Measurements from ENCODE around the gene KLHL3. TPM values are rescaled to one million over a fixed set of nuclear protein-coding genes. Genes with fewer than 3 reads are reported as not detected.

The KLHL3 gene
- total RNA-seq, 1 experiment from 2014 or later: 0.58 TPM

GRCh38 chr5:137679910-137680309 is 56.0 kb downstream of the KLHL3 start:
- intact Hi-C loops (cut with micrococcal nuclease; ENCODE audit: unreplicated experiment): no loop called here
- ChIA-PET CTCF (no interaction called here), POLR2A (ENCODE audit: low non-redundant PET) (no interaction called here)
- H3K9me3 ChIP-seq (ENCODE audit: low read depth, low read length, poor library complexity, severe bottlenecking): no peaks in the 10 kb centered on the region
- H3K36me3 ChIP-seq (ENCODE audit: insufficient read depth, low read length, poor library complexity, severe bottlenecking): no peaks in the 10 kb centered on the region
- no TSS peak for BruUV-seq (replicated peaks)
- DNase-seq (ENCODE audit: low spot score): no peak
- TF ChIP-seq EZH2 (IDR thresholded peaks at IDR 0.05; ENCODE audit: borderline replicate concordance, low read depth, low read length, poor library complexity, severe bottlenecking): no peak
- TF ChIP-seq, protein P1, sequence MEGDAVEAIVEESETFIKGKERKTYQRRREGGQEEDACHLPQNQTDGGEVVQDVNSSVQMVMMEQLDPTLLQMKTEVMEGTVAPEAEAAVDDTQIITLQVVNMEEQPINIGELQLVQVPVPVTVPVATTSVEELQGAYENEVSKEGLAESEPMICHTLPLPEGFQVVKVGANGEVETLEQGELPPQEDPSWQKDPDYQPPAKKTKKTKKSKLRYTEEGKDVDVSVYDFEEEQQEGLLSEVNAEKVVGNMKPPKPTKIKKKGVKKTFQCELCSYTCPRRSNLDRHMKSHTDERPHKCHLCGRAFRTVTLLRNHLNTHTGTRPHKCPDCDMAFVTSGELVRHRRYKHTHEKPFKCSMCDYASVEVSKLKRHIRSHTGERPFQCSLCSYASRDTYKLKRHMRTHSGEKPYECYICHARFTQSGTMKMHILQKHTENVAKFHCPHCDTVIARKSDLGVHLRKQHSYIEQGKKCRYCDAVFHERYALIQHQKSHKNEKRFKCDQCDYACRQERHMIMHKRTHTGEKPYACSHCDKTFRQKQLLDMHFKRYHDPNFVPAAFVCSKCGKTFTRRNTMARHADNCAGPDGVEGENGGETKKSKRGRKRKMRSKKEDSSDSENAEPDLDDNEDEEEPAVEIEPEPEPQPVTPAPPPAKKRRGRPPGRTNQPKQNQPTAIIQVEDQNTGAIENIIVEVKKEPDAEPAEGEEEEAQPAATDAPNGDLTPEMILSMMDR (conservative IDR thresholded peaks at IDR 0.05; ENCODE audit: low read depth, low read length): no peak
- H3K27me3 ChIP-seq (replicated peaks; ENCODE audit: insufficient read depth, low read depth, low read length, poor library complexity): no peaks in the 10 kb centered on the region
- no peak overlapping the region for H3K4me3 ChIP-seq (ENCODE audit: low read depth, low read length, poor library complexity, severe bottlenecking)
- H3K27ac ChIP-seq (ENCODE audit: low read depth, low read length, poor library complexity, severe bottlenecking): no peak overlapping the region
- H3K4me1 ChIP-seq (ENCODE audit: insufficient read depth, low read length, poor library complexity, severe bottlenecking): no peaks in the 10 kb centered on the region

DNA sequence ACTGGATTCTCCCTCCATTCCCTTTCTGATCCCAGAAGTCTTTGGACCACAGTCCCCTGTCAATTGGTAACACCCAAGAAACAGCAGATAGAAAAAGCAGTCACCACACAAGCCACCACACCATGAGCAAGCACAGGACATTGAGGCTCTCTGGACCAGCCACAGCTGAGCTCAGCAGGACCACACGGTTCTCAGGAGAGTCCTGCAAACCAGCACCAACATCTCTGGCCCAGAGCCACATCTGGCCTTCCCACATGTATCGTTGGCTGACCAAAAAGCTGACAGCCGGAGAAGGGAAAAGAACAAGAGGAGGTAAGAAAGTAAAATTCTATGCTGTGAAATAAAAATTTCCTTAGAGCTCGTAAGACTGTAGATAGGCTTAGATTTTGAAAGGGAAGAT is 56.7 kb downstream of the KLHL3 start:
- no peaks in the 10 kb centered on the region for H3K27me3 ChIP-seq (replicated peaks; ENCODE audit: insufficient read depth, low read depth, low read length, poor library complexity)
- ChIA-PET CTCF (no interaction called here), POLR2A (ENCODE audit: low non-redundant PET) (no interaction called here)
- intact Hi-C loops (cut with micrococcal nuclease; ENCODE audit: unreplicated experiment): no loop called here
- no TSS peak for BruUV-seq (replicated peaks)
- H3K9me3 ChIP-seq (ENCODE audit: low read depth, low read length, poor library complexity, severe bottlenecking): no peaks in the 10 kb centered on the region
- H3K4me1 ChIP-seq (ENCODE audit: insufficient read depth, low read length, poor library complexity, severe bottlenecking): no peaks in the 10 kb centered on the region
- no peak overlapping the region for H3K4me3 ChIP-seq (ENCODE audit: low read depth, low read length, poor library complexity, severe bottlenecking)
- TF ChIP-seq, protein P1 (conservative IDR thresholded peaks at IDR 0.05; ENCODE audit: low read depth, low read length): no peak
- TF ChIP-seq EZH2 (IDR thresholded peaks at IDR 0.05; ENCODE audit: borderline replicate concordance, low read depth, low read length, poor library complexity, severe bottlenecking): no peak
- DNase-seq (ENCODE audit: low spot score): no peak
- H3K36me3 ChIP-seq (ENCODE audit: insufficient read depth, low read length, poor library complexity, severe bottlenecking): no peaks in the 10 kb centered on the region
- H3K27ac ChIP-seq (ENCODE audit: low read depth, low read length, poor library complexity, severe bottlenecking): no peak overlapping the region

DNA sequence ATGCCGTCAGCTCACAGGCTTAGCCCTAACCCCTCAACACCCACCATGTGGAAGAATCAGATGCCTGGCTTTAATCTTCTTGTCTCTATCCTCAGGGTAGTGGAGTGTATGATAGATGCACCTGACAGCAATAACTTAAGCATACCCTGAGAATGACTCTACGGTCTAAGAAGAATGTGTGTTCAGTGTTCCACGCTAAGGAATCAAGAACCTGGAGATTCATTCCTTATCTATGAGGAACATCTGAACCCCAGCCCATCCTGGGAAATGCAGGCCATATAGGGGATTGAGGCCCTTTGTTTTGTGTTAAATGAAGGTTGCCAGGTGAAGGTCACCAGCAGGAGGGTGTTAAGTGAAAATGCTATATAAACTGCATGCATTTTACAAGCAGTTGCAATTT is 63.0 kb downstream of the KLHL3 start:
- no peak overlapping the region for H3K27ac ChIP-seq (ENCODE audit: low read depth, low read length, poor library complexity, severe bottlenecking)
- ChIA-PET CTCF (no interaction called here), POLR2A (ENCODE audit: low non-redundant PET) (no interaction called here)
- intact Hi-C loops (cut with micrococcal nuclease; ENCODE audit: unreplicated experiment): no loop called here
- H3K9me3 ChIP-seq (ENCODE audit: low read depth, low read length, poor library complexity, severe bottlenecking): no peaks in the 10 kb centered on the region
- H3K4me1 ChIP-seq (ENCODE audit: insufficient read depth, low read length, poor library complexity, severe bottlenecking): no peaks in the 10 kb centered on the region
- BruUV-seq (replicated peaks): no TSS peak
- no peaks in the 10 kb centered on the region for H3K27me3 ChIP-seq (replicated peaks; ENCODE audit: insufficient read depth, low read depth, low read length, poor library complexity)
- no peak overlapping the region for H3K4me3 ChIP-seq (ENCODE audit: low read depth, low read length, poor library complexity, severe bottlenecking)
- no peaks in the 10 kb centered on the region for H3K36me3 ChIP-seq (ENCODE audit: insufficient read depth, low read length, poor library complexity, severe bottlenecking)
- TF ChIP-seq, protein P1 (conservative IDR thresholded peaks at IDR 0.05; ENCODE audit: low read depth, low read length): no peak
- TF ChIP-seq EZH2 (IDR thresholded peaks at IDR 0.05; ENCODE audit: borderline replicate concordance, low read depth, low read length, poor library complexity, severe bottlenecking): no peak
- DNase-seq (ENCODE audit: low spot score): no peak

Data from A673 (cell line).